ENCODE measurements around the gene ADK. TPM values are rescaled to one million over a fixed set of nuclear protein-coding genes. Genes with fewer than 3 reads are reported as not detected.

ADK gene
- total RNA-seq, 3 donors from 2014 or later (not counting 1 experiment from before 2014, with no cell fraction given): 13.4 to 16.1 (median 14.1) TPM

DNA sequence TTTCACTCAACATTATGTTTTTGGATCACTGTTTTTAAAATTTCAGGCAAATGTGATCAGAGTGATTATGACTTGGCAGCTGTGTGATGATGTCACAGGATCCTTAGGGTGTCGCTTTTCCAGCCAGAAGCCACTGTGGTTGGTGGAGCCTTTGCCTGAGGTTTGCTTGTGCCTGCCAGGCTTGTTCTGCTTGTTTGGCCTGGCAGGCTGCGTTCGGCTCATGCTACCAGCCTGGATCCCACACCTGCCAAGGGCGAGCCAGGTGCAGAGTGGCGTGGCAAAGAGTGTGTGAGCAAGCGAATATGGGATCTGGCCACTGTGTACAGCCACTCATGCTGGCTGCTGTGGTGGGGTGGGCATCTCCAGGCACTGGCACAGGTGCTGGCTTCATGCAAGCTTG is 55.7 kb downstream of the ADK start:
- TF ChIP-seq, protein P1, sequence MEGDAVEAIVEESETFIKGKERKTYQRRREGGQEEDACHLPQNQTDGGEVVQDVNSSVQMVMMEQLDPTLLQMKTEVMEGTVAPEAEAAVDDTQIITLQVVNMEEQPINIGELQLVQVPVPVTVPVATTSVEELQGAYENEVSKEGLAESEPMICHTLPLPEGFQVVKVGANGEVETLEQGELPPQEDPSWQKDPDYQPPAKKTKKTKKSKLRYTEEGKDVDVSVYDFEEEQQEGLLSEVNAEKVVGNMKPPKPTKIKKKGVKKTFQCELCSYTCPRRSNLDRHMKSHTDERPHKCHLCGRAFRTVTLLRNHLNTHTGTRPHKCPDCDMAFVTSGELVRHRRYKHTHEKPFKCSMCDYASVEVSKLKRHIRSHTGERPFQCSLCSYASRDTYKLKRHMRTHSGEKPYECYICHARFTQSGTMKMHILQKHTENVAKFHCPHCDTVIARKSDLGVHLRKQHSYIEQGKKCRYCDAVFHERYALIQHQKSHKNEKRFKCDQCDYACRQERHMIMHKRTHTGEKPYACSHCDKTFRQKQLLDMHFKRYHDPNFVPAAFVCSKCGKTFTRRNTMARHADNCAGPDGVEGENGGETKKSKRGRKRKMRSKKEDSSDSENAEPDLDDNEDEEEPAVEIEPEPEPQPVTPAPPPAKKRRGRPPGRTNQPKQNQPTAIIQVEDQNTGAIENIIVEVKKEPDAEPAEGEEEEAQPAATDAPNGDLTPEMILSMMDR (IDR thresholded peaks at IDR 0.05): no peak

DNA sequence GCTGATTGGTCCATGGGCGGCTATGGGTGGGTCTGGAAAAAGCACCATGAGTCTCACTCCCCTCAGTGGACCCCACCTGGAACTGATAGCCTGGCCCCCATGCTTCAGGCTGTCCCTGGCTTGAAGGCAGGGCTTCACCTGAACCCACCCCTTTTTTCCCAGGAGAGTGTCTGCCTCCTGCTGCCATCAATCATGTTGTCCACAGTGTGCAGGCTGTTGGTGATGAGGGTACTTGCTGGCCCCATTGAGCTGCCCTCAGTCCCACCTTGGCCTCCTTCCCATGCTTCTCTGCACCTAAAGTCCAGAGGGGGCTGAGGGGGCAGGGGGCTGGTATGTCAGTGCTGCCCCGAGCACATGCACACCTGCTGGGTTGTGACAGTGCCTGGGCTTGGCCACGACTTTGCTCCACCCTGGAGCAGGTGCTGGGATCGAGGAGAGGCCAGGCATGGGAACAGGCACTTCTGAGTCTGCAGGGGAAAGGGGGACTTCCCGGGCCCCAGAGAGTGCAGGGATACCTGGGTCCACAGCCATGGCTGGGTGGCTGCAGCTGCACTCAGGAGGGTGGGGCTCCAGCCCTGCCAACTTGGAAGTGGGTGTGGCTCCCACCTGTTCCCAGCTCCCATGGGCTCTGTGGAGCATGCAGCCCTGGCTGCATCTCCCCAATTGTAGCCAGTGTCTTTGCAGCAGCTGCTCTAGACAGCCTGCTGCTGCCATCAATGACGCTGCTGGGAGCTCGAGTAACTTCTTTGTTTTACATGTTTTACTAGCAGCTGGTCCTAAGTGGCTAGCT is 56.9 kb downstream of the ADK start:
- H3K4me3 ChIP-seq (ENCODE audit: low read length): no peak overlapping the region
- no peaks in the 10 kb centered on the region for H3K9me3 Mint-ChIP-seq
- H3K9me3 ChIP-seq (ENCODE audit: control insufficient read depth, insufficient read depth, low read length): no peaks in the 10 kb centered on the region
- no peak overlapping the region for H3K27ac Mint-ChIP-seq
- peaks cover 4% of the 10 kb centered on the region for H3K36me3 ChIP-seq (ENCODE audit: control insufficient read depth, insufficient read depth, low read length)
- TF ChIP-seq, protein P1 (IDR thresholded peaks at IDR 0.05): no peak
- no peaks in the 10 kb centered on the region for H3K27me3 Mint-ChIP-seq (ENCODE audit: low read depth in 2 of 2)
- no peak for ATAC-seq
- peaks cover 0 to 4% of the 10 kb centered on the region in 2 donors for H3K4me1 Mint-ChIP-seq
- no peaks in the 10 kb centered on the region for H3K27me3 ChIP-seq (ENCODE audit: control insufficient read depth, insufficient read depth, low read length)
- no peak overlapping the region for H3K27ac ChIP-seq (ENCODE audit: low read length)
- intact Hi-C loops (cut with micrococcal nuclease): no loop called here
- H3K4me3 Mint-ChIP-seq: no peak overlapping the region
- DNase-seq: no peak
- H3K36me3 Mint-ChIP-seq: no peaks in the 10 kb centered on the region
- 96% methylated on average over 7 of the region's 7 CpGs for WGBS (ENCODE audit: insufficient coverage)
- H3K4me1 ChIP-seq (ENCODE audit: control insufficient read depth, insufficient read depth, low read length): no peaks in the 10 kb centered on the region

More for the DNA sequence above, 55.7 kb downstream of the ADK start:
- H3K27ac Mint-ChIP-seq: no peak overlapping the region
- no peak overlapping the region for H3K4me3 ChIP-seq (ENCODE audit: low read length)
- no peaks in the 10 kb centered on the region for H3K9me3 Mint-ChIP-seq
- H3K36me3 ChIP-seq (ENCODE audit: control insufficient read depth, insufficient read depth, low read length): peaks cover 4% of the 10 kb centered on the region
- no peaks in the 10 kb centered on the region for H3K4me1 ChIP-seq (ENCODE audit: control insufficient read depth, insufficient read depth, low read length)
- no peak overlapping the region for H3K27ac ChIP-seq (ENCODE audit: low read length)
- H3K27me3 Mint-ChIP-seq (ENCODE audit: low read depth in 2 of 2): no peaks in the 10 kb centered on the region
- ATAC-seq: no peak
- no peaks in the 10 kb centered on the region for H3K36me3 Mint-ChIP-seq
- intact Hi-C loops (cut with micrococcal nuclease): no loop called here
- WGBS (ENCODE audit: insufficient coverage): 98% methylated on average over 6 of the region's 6 CpGs
- DNase-seq: no peak
- H3K4me1 Mint-ChIP-seq: peaks cover 0 to 4% of the 10 kb centered on the region in 2 donors
- no peaks in the 10 kb centered on the region for H3K27me3 ChIP-seq (ENCODE audit: control insufficient read depth, insufficient read depth, low read length)
- H3K4me3 Mint-ChIP-seq: no peak overlapping the region
- no peaks in the 10 kb centered on the region for H3K9me3 ChIP-seq (ENCODE audit: control insufficient read depth, insufficient read depth, low read length)

GRCh38 chr10:74208997-74209396 is 58.0 kb downstream of the ADK start:
- no peaks in the 10 kb centered on the region for H3K9me3 ChIP-seq (ENCODE audit: control insufficient read depth, insufficient read depth, low read length)
- TF ChIP-seq, protein P1 (IDR thresholded peaks at IDR 0.05): no peak
- H3K4me3 ChIP-seq (ENCODE audit: low read length): no peak overlapping the region
- ATAC-seq (no peak), DNase-seq (no peak)
- Mint-ChIP-seq H3K27me3 (ENCODE audit: low read depth in 2 of 2) (no peaks in the 10 kb centered on the region), H3K27ac (no peak overlapping the region), H3K4me1 (peaks cover 0 to 4% of the 10 kb centered on the region in 2 donors), H3K9me3 (no peaks in the 10 kb centered on the region), H3K36me3 (no peaks in the 10 kb centered on the region), H3K4me3 (no peak overlapping the region)
- intact Hi-C loops (cut with micrococcal nuclease): no loop called here
- no peak overlapping the region for H3K27ac ChIP-seq (ENCODE audit: low read length)
- H3K36me3 ChIP-seq (ENCODE audit: control insufficient read depth, insufficient read depth, low read length): peaks cover 4% of the 10 kb centered on the region
- no peaks in the 10 kb centered on the region for H3K4me1 ChIP-seq (ENCODE audit: control insufficient read depth, insufficient read depth, low read length)
- H3K27me3 ChIP-seq (ENCODE audit: control insufficient read depth, insufficient read depth, low read length): no peaks in the 10 kb centered on the region
- WGBS (ENCODE audit: insufficient coverage): 100% methylated on average over 1 of the region's 3 CpGs
